ENCODE data around the gene SPATA31C2. TPM values are rescaled to one million over a fixed set of nuclear protein-coding genes. Genes with fewer than 3 reads are reported as not detected.

SPATA31C2 gene
- total and polyA plus RNA-seq, 2 of the 13 experiments (the other 11 are each of a cell fraction or from before 2014, with no cell fraction given): not detected

DNA sequence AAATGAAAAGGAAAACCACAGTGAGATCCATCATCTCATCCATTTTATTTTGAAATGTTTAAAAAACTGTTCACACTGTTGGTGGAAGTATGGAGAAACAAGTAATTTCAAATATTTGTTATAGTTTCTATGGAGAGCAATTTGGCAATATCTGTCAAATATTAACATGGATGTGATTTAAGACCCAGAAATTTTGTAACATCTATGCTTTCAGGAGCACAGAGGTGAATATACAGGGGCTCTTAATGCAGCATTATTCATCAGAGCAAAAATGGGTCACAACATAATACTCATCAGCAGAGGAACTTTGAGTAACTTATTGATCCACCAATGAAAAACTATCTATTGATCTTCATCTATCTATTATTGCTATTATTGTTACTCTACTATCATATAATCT, 31.4 kb upstream of the SPATA31C2 start:
- CTCF ChIA-PET (ENCODE audit: low intra/inter-chr PET ratio, low total read pairs): no interaction called here
- ATAC-seq (no peak), FAIRE-seq (no peak), DNase-seq (ENCODE audit: low spot score) (no peak)
- intact Hi-C loops (cut with micrococcal nuclease; ENCODE audit: unreplicated experiment) (no loop called here), in situ Hi-C loops (cut with HindIII; ENCODE audit: extremely low pct_ligation_motif_present, low pct_unique_long_range_greater_than_20kb) (loop anchor here (10.0 kb wide), 1 partner anchor 405 kb away; no protein-coding TSS in a partner anchor)
- no peak overlapping the region for H3K4me3 ChIP-seq (replicated peaks in 1 of 3; ENCODE audit: insufficient read depth in 1 of 3, low read depth in 2 of 3, low read length in 3 of 3)
- H2AFZ ChIP-seq (ENCODE audit: low read length): no peak overlapping the region
- H3K9ac ChIP-seq (ENCODE audit: insufficient read depth, low read depth, low read length): no peak overlapping the region
- no peaks in the 10 kb centered on the region for H3K9me3 ChIP-seq (ENCODE audit: low read length)
- no peak overlapping the region for H3K27ac ChIP-seq (ENCODE audit: extremely low read length, insufficient read depth, low read length)
- H3K79me2 ChIP-seq (ENCODE audit: insufficient read depth, low read length): no peaks in the 10 kb centered on the region
- H3K27me3 ChIP-seq (ENCODE audit: control insufficient read depth in 1 of 2, insufficient read depth in 2 of 2, low read length in 2 of 2): no peaks in the 10 kb centered on the region
- no TSS peak for BruUV-seq (replicated peaks)
- H3K4me2 ChIP-seq (ENCODE audit: low read depth, low read length): no peak overlapping the region
- H3K4me1 ChIP-seq (ENCODE audit: insufficient read depth, low read length): no peaks in the 10 kb centered on the region
- no peak for TF ChIP-seq TIGD3 (CRISPR knock-in tag; IDR thresholded peaks at IDR 0.05; ENCODE audit: borderline replicate concordance)
- TF ChIP-seq PHF5A (CRISPR knock-in tag; IDR thresholded peaks at IDR 0.05; ENCODE audit: low read depth, unreplicated experiment): no peak
- TF ChIP-seq SRY (CRISPR knock-in tag; IDR thresholded peaks at IDR 0.05): no peak
- no peak for TF ChIP-seq KLF12 (CRISPR knock-in tag; IDR thresholded peaks at IDR 0.05; ENCODE audit: borderline replicate concordance)
- TF ChIP-seq ARNT (IDR thresholded peaks at IDR 0.05): no peak
- TF ChIP-seq, protein P1, sequence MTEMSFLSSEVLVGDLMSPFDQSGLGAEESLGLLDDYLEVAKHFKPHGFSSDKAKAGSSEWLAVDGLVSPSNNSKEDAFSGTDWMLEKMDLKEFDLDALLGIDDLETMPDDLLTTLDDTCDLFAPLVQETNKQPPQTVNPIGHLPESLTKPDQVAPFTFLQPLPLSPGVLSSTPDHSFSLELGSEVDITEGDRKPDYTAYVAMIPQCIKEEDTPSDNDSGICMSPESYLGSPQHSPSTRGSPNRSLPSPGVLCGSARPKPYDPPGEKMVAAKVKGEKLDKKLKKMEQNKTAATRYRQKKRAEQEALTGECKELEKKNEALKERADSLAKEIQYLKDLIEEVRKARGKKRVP (CRISPR knock-in tag; IDR thresholded peaks at IDR 0.05): no peak
- TF ChIP-seq THAP9 (CRISPR knock-in tag; IDR thresholded peaks at IDR 0.05; ENCODE audit: borderline replicate concordance): no peak
- TF ChIP-seq ZFP62 (CRISPR knock-in tag; IDR thresholded peaks at IDR 0.05): no peak
- TF ChIP-seq, protein P2, sequence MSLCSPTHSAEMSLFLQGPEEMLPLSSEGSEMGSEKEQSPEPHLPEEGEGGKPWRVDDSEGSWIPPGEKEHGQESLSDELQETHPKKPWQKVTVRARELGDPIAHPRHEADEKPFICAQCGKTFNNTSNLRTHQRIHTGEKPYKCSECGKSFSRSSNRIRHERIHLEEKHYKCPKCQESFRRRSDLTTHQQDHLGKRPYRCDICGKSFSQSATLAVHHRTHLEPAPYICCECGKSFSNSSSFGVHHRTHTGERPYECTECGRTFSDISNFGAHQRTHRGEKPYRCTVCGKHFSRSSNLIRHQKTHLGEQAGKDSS (CRISPR knock-in tag; IDR thresholded peaks at IDR 0.05; ENCODE audit: borderline replicate concordance, low read depth): no peak
- TF ChIP-seq ZBTB10 (CRISPR knock-in tag; IDR thresholded peaks at IDR 0.05; ENCODE audit: borderline replicate concordance): no peak
- TF ChIP-seq PLRG1 (conservative IDR thresholded peaks at IDR 0.05): no peak
- TF ChIP-seq KMT2A (CRISPR knock-in tag; IDR thresholded peaks at IDR 0.05): no peak
- H3K36me3 ChIP-seq (replicated peaks in 1 of 2; ENCODE audit: control insufficient read depth in 1 of 2, insufficient read depth in 2 of 2, low read length in 2 of 2): no peaks in the 10 kb centered on the region
- H4K20me1 ChIP-seq (ENCODE audit: insufficient read depth, low read length): no peaks in the 10 kb centered on the region
- POLR2A ChIA-PET: no interaction called here

Data from HepG2 (cell line).